KBM-7 (cell line): Measurements from ENCODE around the gene KRTAP4-6.
"Not testable (repeated sequence)": the region's sequence is repeated elsewhere in the genome, so short reads cannot be mapped to it uniquely, and the experiment has no call there.

ENCODE experiments used
- DNase-seq: peaks from one replicate; pipeline ENCODE4 v3.0.0-alpha.2; 2015
- in situ Hi-C: fragments of 300-500 bp; cut with MboI; formaldehyde crosslinking; loops from 2 replicates; pipeline ENCODE4 v1.14.3; 2020; ENCODE audit warnings: low sequenced_read_pairs, low pct_unique_long_range_greater_than_20kb, mixed read lengths

Gene KRTAP4-6

GRCh38 chr17:41140360-41141131, at the start of gene KRTAP4-6:
Gene KRTAP4-6 (minus strand): TSS chr17:41140544. CDS start chr17:41140487, 57 bp downstream.
- DNase-seq, result no peak
- in situ Hi-C loops, result no loop called here

- DNase-seq, in situ Hi-C loops: not testable (repeated sequence)
These were observed 49.5 kb upstream of the KRTAP4-6 start, which contains the start of gene KRTAP9-1 for GRCh38 chr17:41189837-41190318. Gene KRTAP9-1 (plus strand): TSS chr17:41189887. CDS start chr17:41189887, 0 bp downstream.

GRCh38 chr17:41186872-41187271, 46.5 kb upstream of the KRTAP4-6 start:
- in situ Hi-C loops, result no loop called here
- no peak for DNase-seq

- no peak for DNase-seq
- in situ Hi-C loops, result no loop called here
These were observed 44.7 kb upstream of the KRTAP4-6 start for GRCh38 chr17:41185001-41185400.

GRCh38 chr17:41184480-41184961, 44.2 kb upstream of the KRTAP4-6 start, which contains the start of gene KRTAP4-1:
Gene KRTAP4-1 (minus strand): TSS chr17:41184911. CDS start chr17:41184854, 57 bp downstream.
- in situ Hi-C loops, result no loop called here

GRCh38 chr17:41178843-41179616, 38.7 kb upstream of the KRTAP4-6 start:
- no peak for DNase-seq
- in situ Hi-C loops, result no loop called here

More at GRCh38 chr17:41184480-41184961, 44.2 kb upstream of the KRTAP4-6 start, which contains the start of gene KRTAP4-1:
- no peak for DNase-seq

- DNase-seq, result no peak
- in situ Hi-C loops, result no loop called here
These were observed 38.0 kb upstream of the KRTAP4-6 start for GRCh38 chr17:41178341-41178740.

- in situ Hi-C loops, result no loop called here
- DNase-seq, result no peak
These were observed 37.5 kb upstream of the KRTAP4-6 start, which contains the start of gene KRTAP4-2 for GRCh38 chr17:41177727-41178271. Gene KRTAP4-2 (minus strand): TSS chr17:41178221. CDS start chr17:41178164, 57 bp downstream.

- in situ Hi-C loops, result no loop called here
- peak; percentile 3 for DNase-seq
These were observed 36.5 kb upstream of the KRTAP4-6 start for GRCh38 chr17:41176744-41177387.

- DNase-seq, result no peak
- in situ Hi-C loops, result no loop called here
These were observed 31.5 kb upstream of the KRTAP4-6 start for GRCh38 chr17:41171886-41172285.

GRCh38 chr17:41168121-41168520, 27.8 kb upstream of the KRTAP4-6 start, which contains the start of gene KRTAP4-3:
Gene KRTAP4-3 (minus strand): TSS chr17:41168221. CDS start chr17:41168172, 49 bp downstream.
- in situ Hi-C loops, result no loop called here
- DNase-seq, result no peak

GRCh38 chr17:41167561-41167960, 27.2 kb upstream of the KRTAP4-6 start:
- DNase-seq, result no peak
- in situ Hi-C loops, result no loop called here

- in situ Hi-C loops, result no loop called here
- DNase-seq, result no peak
These were observed 23.5 kb upstream of the KRTAP4-6 start for GRCh38 chr17:41163828-41164227.

GRCh38 chr17:41160648-41161047, 20.3 kb upstream of the KRTAP4-6 start, which contains the start of gene KRTAP4-4:
Gene KRTAP4-4 (minus strand): TSS chr17:41160748. CDS start chr17:41160691, 57 bp downstream.
- no peak for DNase-seq
- in situ Hi-C loops, result no loop called here

- in situ Hi-C loops, DNase-seq: not testable (repeated sequence)
These were observed 19.8 kb upstream of the KRTAP4-6 start for GRCh38 chr17:41160190-41160589.

- in situ Hi-C loops, result no loop called here
These were observed 13.5 kb upstream of the KRTAP4-6 start for GRCh38 chr17:41153856-41154255.

GRCh38 chr17:41151525-41151924, 11.2 kb upstream of the KRTAP4-6 start:
- in situ Hi-C loops, result no loop called here

More at GRCh38 chr17:41153856-41154255, 13.5 kb upstream of the KRTAP4-6 start:
- DNase-seq, result peak; percentile 40

GRCh38 chr17:41150026-41150425, 9.7 kb upstream of the KRTAP4-6 start:
- in situ Hi-C loops, result no loop called here
- DNase-seq, result no peak

More at GRCh38 chr17:41151525-41151924, 11.2 kb upstream of the KRTAP4-6 start:
- no peak for DNase-seq

GRCh38 chr17:41149652-41149985, 9.3 kb upstream of the KRTAP4-6 start, which contains the start of gene KRTAP4-5:
Gene KRTAP4-5 (minus strand): TSS chr17:41149825. CDS start chr17:41149767, 58 bp downstream.
- in situ Hi-C loops, result no loop called here
- DNase-seq, result no peak
